GM19193 (cell line): Measurements from ENCODE around the gene INO80E.

Experiments used
- POLR2A ChIP-seq: IDR thresholded peaks from 4 replicates; pipeline ENCODE4 v1.6.1; 2011; ENCODE audit not compliant: insufficient read depth, insufficient read length; ENCODE audit errors: extremely low read depth

Gene INO80E

DNA sequence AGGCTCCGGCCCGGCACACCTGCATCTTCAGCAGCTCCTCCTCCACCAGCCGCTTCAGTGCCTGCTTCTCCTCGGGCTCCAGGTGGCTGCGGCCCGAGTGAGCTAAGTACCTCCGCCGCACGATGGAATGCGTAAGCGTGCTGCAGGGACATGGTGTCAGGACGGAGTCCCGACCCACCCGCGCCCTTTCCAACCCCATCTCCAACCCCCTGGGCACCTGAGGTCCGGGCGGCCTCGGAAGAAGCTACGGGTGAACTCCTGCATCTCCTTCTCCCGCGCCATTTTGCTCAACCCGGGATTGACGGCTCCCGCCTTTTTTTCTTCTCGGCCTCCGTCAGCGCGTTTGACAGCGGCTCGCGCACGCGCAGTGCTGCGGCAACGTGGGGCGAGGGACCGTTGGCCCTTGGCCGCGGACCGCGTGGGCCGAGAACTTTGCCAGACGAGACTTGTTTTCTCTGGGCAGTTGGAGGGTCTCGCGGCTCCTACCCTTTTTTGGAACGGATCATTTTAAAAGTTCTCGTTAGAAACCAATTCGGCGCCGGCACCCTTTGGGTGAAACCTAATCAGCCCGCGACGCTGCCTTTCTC lies 624 bp upstream of the INO80E start, which contains the start of gene HIRIP3:
Gene HIRIP3 (minus strand): TSS at position 294 of the 587 bp plus-strand sequence. CDS start 12 bp downstream, at position 282.
- TF ChIP-seq POLR2A, result peak; percentile 70

DNA sequence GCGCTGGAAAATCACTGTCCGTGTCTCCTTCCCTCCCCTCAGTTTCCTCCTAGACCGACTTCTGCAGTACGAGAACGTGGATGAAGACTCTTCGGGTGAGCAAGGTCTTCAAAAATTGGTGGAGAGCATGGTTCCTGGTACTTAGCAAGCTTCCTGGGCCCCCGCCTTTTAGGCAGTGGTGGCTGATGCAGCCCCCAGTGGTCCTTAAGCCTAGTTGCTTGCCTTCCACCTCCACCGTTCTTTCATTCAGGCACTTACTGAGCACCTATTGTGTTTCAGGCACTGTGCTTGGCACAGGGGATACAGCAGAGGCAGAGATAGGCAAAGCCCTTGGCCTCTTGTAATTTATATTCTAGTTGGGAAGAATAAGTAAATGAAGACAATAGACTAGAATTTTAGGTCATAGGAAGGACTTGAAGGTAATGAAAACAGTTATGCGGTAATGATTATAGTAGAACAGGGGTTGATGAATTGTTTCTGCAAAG lies 767 bp downstream of the INO80E start:
- TF ChIP-seq POLR2A, result no peak

DNA sequence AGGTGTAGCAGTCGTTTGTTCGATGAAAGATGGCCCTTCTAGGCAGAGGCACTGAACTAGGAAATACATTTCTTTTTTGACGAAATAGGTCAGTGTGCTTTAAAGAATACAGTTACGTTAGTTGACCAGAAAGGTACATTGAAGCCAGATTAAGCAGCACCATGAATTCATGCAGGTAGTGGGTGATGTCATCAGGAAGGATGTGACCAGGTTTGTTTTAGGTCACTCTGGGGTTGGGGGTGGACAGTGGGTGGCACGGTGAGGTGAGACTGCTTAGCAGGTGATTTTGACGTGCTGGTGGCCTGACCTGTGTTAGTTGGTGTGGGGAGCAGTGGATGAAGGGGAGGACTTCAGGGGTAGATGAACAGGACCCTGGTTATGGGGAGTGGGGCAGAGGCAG lies 3.6 kb downstream of the INO80E start:
- no peak for TF ChIP-seq POLR2A

DNA sequence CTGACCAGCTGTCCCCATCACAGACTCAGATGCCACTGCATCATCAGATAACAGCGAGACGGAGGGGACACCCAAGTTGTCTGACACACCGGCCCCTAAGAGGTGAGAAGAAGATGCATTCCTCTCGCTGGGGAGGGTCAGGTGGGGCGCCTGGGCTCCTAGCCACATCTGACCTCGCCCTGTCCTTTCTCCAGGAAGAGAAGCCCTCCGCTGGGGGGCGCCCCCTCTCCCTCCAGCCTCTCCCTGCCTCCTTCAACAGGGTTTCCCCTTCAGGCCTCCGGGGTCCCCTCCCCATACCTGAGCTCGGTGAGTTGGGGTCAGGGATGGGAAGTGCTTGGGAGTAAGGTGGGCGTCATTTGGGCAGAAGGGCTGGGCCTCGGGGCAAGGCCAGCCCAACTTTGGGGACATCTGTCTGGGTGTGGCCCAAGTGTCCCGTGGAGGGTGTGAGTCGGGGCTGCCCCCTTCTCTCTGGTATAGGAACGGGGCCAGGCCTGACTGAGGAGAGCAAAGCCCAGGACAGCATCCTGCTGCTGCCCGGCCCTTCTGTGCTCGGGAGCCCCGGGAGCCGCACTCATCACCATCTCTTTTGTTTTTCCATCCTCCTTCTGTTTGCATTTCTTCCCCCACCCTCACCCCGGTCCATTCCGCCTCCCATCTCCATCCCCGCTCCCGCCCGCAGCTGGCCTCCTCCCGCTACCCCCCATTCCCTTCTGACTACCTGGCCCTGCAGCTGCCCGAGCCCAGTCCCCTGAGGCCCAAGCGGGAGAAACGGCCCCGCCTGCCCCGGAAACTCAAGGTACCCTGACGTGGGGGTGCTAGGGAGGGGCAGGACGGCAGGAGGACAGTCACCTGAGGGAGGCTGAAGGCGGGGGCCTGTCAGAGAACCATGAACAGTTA lies 4.9 kb downstream of the INO80E start:
- TF ChIP-seq POLR2A, result no peak

DNA sequence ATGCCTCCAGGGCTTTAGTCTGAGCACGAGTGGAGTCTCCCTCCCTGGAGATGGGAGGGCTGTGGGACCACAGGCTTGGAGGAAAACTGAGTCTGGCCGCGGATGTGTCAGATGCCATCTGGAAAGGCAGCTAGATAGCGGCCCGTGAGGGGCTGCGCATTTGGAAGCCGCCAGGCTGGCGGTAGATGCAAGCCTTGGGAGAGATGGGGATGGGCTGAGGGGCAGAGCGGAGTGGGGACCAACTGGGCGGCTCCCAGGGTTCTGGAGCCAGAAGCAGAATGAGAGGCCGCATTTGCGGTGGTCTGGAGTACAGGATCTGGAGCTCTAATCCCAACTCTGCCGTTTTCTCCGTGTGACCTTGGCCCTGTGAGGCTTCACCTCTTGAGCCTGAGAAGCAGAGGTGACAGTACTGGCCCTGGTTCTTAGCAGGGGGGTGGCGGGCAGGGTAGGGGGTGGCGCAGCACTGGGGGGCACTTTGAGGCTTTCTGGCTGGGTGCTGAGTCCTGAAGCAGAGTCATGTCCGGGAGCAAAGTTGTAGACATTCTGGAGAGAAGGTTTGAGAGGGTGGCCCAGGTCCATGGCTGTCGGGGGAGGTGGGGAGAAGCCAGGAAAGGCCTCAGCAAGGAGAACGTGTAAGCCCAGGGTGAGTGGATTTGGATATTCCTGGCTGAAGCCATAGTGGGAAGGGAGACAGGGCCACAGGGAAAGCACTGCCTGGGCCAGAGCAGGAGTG lies 6.7 kb downstream of the INO80E start:
- no peak for TF ChIP-seq POLR2A

DNA sequence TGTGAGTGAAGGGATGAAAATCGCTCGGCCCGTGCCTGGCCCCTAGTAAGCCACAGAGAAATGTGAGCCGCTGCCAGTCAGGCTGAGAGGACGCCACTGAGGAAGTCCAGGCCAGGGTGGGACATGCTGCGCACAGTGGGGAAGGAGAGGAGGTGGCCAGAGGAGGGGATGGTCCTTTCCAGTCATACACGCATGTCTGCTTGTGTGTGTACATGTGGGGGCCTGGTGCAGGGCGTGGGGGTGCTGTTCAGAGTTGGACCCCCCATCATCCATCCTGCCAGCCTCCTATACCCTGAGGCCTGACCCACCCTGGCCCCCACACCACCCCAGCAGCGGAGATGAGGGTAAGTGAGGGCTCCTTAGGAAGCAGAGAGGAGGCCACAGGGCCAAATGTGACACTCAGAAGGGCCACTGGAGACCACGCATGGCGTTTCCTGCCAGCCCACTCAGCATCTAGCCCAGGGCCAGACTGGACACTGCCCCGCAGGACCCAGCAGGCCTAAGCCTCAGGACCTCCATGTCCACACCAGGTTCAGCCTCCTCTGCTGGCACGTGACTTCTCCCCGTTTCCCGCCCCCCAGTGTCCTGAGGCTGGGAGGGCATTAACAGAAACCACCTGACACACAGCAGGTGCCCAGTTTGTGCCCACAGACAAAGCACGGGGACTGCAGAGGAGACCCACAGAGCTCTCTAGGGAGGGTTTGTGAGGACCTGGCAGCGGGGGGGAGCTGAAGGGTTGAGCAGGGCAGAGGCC lies 7.8 kb downstream of the INO80E start:
- TF ChIP-seq POLR2A, result no peak

DNA sequence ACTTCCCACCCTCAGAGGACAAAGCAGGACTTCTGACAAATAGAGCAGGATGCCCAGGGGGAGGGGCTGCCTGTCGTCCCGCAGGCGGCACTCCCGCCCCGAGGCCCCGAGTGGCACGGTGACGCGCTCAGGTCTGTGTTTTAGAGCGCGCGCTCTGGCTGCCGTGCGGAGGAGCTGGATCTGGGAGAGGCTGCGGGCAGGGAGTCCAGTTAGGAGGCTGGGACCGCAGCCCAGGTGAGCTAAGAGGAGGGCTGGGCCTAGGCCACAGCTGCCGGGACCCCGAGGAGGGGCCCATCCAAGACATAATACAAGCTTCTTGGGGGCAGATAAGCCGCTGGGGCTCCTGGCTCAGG lies 8.4 kb downstream of the INO80E start:
- TF ChIP-seq POLR2A, result no peak

DNA sequence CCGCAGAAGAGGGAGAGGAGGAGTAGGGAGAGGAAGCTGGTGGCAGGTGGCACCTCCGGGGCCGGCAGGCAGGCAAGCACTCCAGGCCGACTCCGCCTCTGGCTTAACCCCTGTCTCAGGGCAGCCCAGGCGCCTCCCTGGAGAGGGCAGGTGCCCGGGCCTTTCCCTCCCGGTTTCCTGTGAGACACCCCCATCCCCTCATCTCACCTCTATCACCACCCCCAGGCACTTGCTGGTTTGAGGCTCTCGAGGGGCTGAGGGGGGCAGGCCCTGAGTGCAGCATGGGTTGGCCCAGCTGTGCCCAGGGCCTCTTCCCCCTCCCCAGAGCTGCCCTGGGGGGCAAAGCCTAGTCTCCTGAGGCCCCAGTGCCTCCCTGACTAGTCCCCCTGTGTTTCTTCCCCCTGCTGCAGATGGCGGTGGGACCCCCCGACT lies 8.8 kb downstream of the INO80E start:
- no peak for TF ChIP-seq POLR2A

DNA sequence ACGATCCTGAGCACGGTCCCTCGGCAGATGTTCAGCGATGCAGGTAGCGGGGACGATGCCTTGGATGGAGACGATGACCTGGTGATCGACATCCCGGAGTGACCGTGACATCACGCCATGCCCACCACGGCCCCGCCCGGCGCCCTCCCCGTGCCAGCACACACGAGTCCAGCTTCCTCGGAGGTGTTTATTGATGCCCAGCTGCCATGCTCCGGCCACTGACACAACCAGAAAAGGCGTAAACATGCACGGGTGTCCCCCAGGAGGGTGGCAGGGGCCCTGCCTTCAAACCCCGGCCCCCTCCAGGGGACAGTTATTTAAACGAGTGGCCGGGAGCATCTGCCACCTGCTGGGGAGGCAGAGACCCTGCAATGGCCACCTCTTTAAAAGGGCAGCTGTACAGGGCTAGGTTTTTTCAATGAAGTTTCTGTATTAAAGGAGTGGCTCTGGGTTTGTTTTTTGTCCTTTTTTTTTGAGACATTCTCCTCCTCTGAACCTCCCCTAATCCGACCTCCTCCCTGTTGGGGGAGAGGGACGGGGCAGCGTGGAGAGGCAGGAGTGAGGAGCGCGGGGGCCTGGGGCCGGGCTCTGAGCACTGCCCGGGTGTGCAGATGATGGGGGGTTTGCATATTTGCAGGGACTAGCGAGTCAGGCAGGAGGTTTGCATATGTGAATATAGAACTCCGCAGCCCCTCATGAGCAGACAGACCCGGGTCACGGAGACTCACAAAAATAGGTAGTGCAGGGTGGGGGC lies 9.5 kb downstream of the INO80E start:
- no peak for TF ChIP-seq POLR2A

DNA sequence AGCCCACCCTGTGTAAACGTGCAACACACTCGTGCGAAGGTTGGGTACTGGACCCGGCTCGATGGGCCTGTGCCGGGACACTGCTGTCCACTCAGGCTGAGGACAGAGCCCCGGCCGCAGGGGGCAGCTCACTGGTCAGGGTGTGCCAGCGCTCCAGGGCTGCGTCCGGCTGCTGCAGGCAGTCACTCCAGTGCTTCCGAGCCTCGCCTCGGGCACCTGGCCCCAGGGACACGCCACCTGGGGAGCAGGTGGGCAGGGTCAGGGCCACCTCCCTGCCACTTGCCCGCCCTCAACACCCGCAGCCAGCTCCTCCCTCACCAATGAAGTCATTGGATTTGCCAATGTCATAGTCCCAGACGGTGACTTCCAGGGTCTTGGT lies 10.0 kb downstream of the INO80E start:
- peak; percentile 6 for TF ChIP-seq POLR2A

DNA sequence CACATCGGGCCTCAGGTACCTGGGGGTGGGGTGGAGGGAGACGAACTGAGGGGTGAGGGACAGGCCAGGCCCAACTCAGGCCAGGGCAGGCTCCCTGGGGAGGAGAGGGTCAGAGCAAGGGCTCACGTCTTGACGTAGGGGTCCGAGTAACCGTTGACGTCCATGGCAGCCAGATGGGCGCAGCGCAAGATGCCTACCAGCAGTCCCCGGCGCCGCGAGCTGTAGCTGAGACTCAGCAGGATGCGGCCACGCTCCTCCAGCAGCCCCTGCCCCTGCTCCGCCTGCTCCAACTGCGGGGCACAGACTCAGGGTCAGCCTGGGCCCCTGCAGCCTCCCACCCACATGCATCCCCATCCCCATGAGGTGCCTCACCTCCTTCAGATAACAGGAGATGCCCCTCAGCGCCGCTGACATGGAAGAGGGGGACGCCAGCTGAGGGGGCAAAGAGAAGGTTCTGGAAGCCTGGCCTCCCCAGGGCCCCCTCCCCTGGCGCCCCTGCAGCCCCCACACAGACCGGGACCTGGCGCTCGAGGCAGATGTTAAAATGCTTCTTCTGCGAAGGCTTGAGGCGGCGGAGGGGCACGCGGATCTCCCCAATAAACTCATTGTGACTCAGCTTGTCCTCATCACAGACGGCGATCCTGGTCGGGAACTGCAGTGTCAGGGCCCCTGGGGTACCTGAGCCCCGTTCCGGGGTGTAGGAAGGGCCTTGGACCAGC lies 10.8 kb downstream of the INO80E start:
- no peak for TF ChIP-seq POLR2A

DNA sequence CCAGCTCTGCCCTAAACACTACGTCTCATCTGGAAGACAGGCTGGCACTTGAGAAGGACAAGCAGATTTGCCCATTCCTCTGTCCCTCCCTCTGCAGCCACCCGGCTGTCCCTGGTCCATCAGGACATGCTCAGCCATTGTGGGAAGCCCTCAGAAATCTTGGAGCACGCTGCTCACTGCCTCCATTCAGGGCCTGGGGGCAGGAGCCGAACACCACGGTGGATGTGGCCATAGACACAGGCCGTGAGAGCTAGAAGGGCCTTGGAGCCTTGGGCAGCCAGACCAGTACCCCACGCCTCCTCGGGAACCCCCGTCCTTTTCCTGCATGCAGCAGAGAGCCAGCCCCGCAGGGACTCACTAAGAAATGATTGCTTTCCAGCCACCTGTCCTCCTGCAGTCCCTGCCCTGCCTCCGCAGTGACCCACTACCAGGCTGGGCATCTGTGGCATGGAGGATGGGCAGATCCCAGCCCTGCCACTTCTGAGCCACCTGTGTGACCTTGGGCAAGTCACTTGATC lies 11.4 kb downstream of the INO80E start:
- TF ChIP-seq POLR2A, result no peak

DNA sequence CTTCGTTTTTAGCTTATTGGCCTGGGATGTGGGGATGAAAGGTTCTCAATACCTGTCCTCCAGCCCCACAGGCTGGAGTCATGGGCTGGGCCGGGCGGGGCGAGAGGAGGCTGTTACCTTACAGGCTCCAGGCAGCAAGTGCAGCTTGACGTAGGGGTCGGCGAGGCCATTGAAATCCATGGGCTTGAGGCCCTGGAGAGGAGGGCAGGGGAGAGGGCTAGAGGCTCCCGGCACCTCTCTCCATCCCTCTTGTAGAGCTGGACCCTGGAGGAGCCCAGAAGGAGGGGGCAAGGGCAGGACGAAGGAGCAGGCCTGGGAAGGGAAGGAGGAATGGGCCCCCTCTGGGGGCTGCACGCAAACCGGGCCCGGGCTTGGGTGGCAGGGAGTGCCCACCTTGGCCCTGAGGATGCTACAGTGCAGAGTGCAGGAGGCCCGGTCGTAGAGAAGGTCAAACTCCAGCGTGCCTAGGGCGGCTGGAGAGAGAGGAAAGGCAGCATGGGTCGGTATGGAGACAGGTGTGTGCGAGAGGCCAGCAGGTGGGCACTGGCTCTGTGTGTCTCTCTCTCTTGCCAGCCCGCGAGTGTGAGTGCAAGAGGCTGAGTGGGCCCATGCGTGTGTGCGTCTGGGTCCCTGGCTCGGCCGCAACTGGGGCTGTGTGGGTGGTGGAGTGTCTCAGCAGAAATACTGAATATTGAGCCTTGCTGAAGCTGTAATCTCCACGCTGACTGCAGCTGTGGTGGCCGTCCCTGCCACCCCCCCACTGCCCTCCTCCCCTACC lies 13.2 kb downstream of the INO80E start:
- TF ChIP-seq POLR2A, result no peak
